ENCODE data around the gene SYNGAP1. TPM values are rescaled to one million over a fixed set of nuclear protein-coding genes. Genes with fewer than 3 reads are reported as not detected.
"Not testable (repeated sequence)": the region's sequence is repeated elsewhere in the genome, so short reads cannot be mapped to it uniquely, and the experiment has no call there.

Gene SYNGAP1
- total and polyA plus RNA-seq, 2 of the 8 experiments (the other 6 are each of a cell fraction or from before 2014, with no cell fraction given): 31.0 to 101 TPM

GRCh38 chr6:33371901-33372300, 48.0 kb upstream of the SYNGAP1 start:
- H4K20me1 ChIP-seq (replicated peaks in 1 of 2; ENCODE audit: control insufficient read depth in 1 of 2, insufficient read depth in 2 of 2, low read length in 2 of 2); H2AK5ac ChIP-seq (ENCODE audit: low read depth, low read length); H2BK15ac ChIP-seq (ENCODE audit: low read length); H2BK5ac ChIP-seq (ENCODE audit: low read depth, low read length); H3K23me2 ChIP-seq (ENCODE audit: low read depth, low read length); H2BK120ac ChIP-seq (replicated peaks; ENCODE audit: low read depth, low read length); FAIRE-seq; H2BK12ac ChIP-seq (ENCODE audit: low read depth, low read length); H3K56ac ChIP-seq (replicated peaks; ENCODE audit: insufficient read length, low read depth, low read length); DNase-seq (ENCODE audit: low read depth in 1 of 2, low spot score in 2 of 2); H2AFZ ChIP-seq (ENCODE audit: low read length); H3K9me3 ChIP-seq (ENCODE audit: insufficient read depth in 2 of 2, low read depth in 1 of 2, low read length in 1 of 2); H4K8ac ChIP-seq (ENCODE audit: extremely low read depth, insufficient read depth, low read length); H3K36me3 ChIP-seq (ENCODE audit: control insufficient read depth in 2 of 4, insufficient read depth in 4 of 4, low read length in 3 of 4); H4K5ac ChIP-seq (ENCODE audit: insufficient read length, low read depth, low read length); H3K79me2 ChIP-seq (ENCODE audit: control insufficient read depth in 1 of 2, insufficient read depth in 2 of 2, low read length in 2 of 2); H3K9ac ChIP-seq (replicated peaks in 1 of 4; ENCODE audit: extremely low read depth in 1 of 4, low read depth in 3 of 4, low read length in 3 of 4); H4K91ac ChIP-seq (replicated peaks; ENCODE audit: insufficient read length, low read length); H3K4ac ChIP-seq (replicated peaks; ENCODE audit: insufficient read length, low read depth, low read length); H3K27me3 ChIP-seq (replicated peaks in 1 of 4; ENCODE audit: control insufficient read depth in 3 of 4, extremely low read depth in 1 of 4, insufficient read depth in 3 of 4, low read length in 3 of 4); H3K79me1 ChIP-seq (ENCODE audit: low read depth, low read length); H3K27ac ChIP-seq (ENCODE audit: low read depth, low read length); H3K23ac ChIP-seq (ENCODE audit: insufficient read length); H3K14ac ChIP-seq (ENCODE audit: insufficient read length); H3K18ac ChIP-seq (ENCODE audit: extremely low read depth, low read length); H3K4me3 ChIP-seq (ENCODE audit: extremely low read depth in 1 of 4, insufficient read depth in 2 of 4, low read depth in 3 of 4, low read length in 4 of 4): not testable (repeated sequence)
- ChIA-PET CTCF (ENCODE audit: partially characterized antibody) (interaction anchor here (1.2 to 1.3 kb wide), 2 partner anchors 10 to 26 kb away, joined by 3 to 5 read pairs; no protein-coding TSS in a partner anchor), POLR2A (ENCODE audit: partially characterized antibody) (interaction anchor here (1.3 kb wide), 1 partner anchor 54 kb away, joined by 3 read pairs; no protein-coding TSS in a partner anchor)
- WGBS, 2 experiments (ENCODE audit: extremely low coverage in 1 of 2, insufficient coverage in 1 of 2, insufficient read length in 1 of 2, insufficient replicate concordance in 2 of 2, low coverage in 1 of 2, low lambda C conversion rate in 2 of 2, missing lambda C conversion rate in 1 of 2): 89% methylated on average over 8 of the region's 8 CpGs; no CpG with 5 or more reads in 1 of the 2 experiments
- Histone ChIP-seq H3K4me1 (replicated peaks in 1 of 4; ENCODE audit: control insufficient read depth in 3 of 4, insufficient read depth in 4 of 4, low read length in 3 of 4) (peaks cover 1 to 11% (median 8%) of the 10 kb centered on the region in 4 experiments; a peak in 6 of 7 replicates), H3K4me2 (ENCODE audit: insufficient read depth in 1 of 2, low read depth in 2 of 2, low read length in 2 of 2) (0 out of 4 replicates have a peak overlapping the region, but pooled peaks of 1 of the 2 experiments have one; percentile 17), H2BK20ac (ENCODE audit: low read length) (0 out of 2 replicates have a peak overlapping the region, but pooled peaks have one; percentile 43)
